Mammary epithelial cell (primary cell): Measurements from ENCODE around the gene ARID1B.

Experiments
- CTCF ChIP-seq, 2 donors: IDR thresholded peaks in 1 of 2; conservative IDR thresholded peaks in 1 of 2; 2 replicates each; pipeline ENCODE4 v1.5.1; 2011 to 2012; ENCODE audit warnings: inconsistent platforms in 2 of 2, low read length in 2 of 2, mild to moderate bottlenecking in 2 of 2, control low read depth in 1 of 2, low read depth in 1 of 2; ENCODE audit not compliant: insufficient read depth in 1 of 2; ENCODE audit errors: extremely low read depth in 1 of 2
- EZH2 ChIP-seq: IDR thresholded peaks from 2 replicates; pipeline ENCODE4 v1.6.1; 2012; ENCODE audit warnings: low read length, inconsistent platforms, borderline replicate concordance

GRCh38 chr6:156988276-156989158 lies 211.3 kb downstream of the ARID1B start:
- TF ChIP-seq EZH2 (no peak), CTCF (conservative IDR thresholded peaks at IDR 0.05 in 1 of 2, IDR thresholded peaks at IDR 0.05 in 1 of 2; ENCODE audit: extremely low read depth in 1 of 2, insufficient read depth in 1 of 2, low read depth in 1 of 2, low read length in 2 of 2) (no peak)
